HepG2 (cell line): ENCODE data around the gene SACS. TPM values are rescaled to one million over a fixed set of nuclear protein-coding genes. Genes with fewer than 3 reads are reported as not detected.

Experiments
- ATAC-seq: fragments of 200-7000 bp; cut with Tn5 transposase; 3 replicates; pipeline ENCODE4 v1.9.1; 2020; ENCODE audit warnings: mild to moderate bottlenecking, moderate library complexity
- BruUV-seq: library from RNA; stranded (reverse); fragments of 400-500 nt; replicated peaks from 2 replicates; lab custom pipeline; 2021; lab: Mats Ljungman, UMichigan
- CTCF ChIA-PET: fragments of 300-600 bp; formaldehyde crosslinking; extraction: SDS; loops from one replicate; lab custom pipeline; 2021; ENCODE audit warnings: low total read pairs, inconsistent platforms, low intra/inter-chr PET ratio; lab: Yijun Ruan, JAX
- POLR2A ChIA-PET: fragments of 350-600 bp; sonication (Branson Sonifier 250); formaldehyde crosslinking; loops from one replicate; lab custom pipeline; 2020; ENCODE audit warnings: antibody characterized with exemption, inconsistent platforms; lab: Yijun Ruan, JAX
- DNase-seq: peaks from one replicate; pipeline ENCODE4 v3.0.0-alpha.2; 2015; ENCODE audit warnings: low spot score
- FAIRE-seq: peaks from 3 replicates; lab custom pipeline; 2011; peaks lifted over from hg19 to GRCh38; lab: Jason Lieb, UNC
- H2AFZ ChIP-seq: one replicate; pipeline ENCODE4 v1.6.1; 2011; ENCODE audit warnings: low read length, inconsistent platforms
- H3K27ac ChIP-seq: fragments of 300-600 bp; 3 replicates; pipeline ENCODE4 v1.8.0; 2011; ENCODE audit warnings: mixed run types, mild to moderate bottlenecking, mixed read lengths, low read length, inconsistent platforms; ENCODE audit not compliant: insufficient read depth; ENCODE audit errors: extremely low read length
- H3K27me3 ChIP-seq, 2 experiments: fragments of 200-600 bp in 1 of 2; 2 replicates in 1 of 2; 3 replicates in 1 of 2; pipeline versions ENCODE4 v1.6.0 to v1.8.0; 2011; ENCODE audit warnings: low read length in 2 of 2, mild to moderate bottlenecking in 2 of 2, moderate library complexity in 2 of 2, inconsistent platforms in 1 of 2; ENCODE audit not compliant: insufficient read depth in 2 of 2, control insufficient read depth in 1 of 2
- H3K36me3 ChIP-seq, 2 experiments: fragments of 200-600 bp in 1 of 2; replicated peaks in 1 of 2; 2 replicates in 1 of 2; 3 replicates in 1 of 2; pipeline versions ENCODE4 v1.5.1 to v1.8.0; 2011; ENCODE audit warnings: low read length in 2 of 2, inconsistent platforms in 1 of 2; ENCODE audit not compliant: insufficient read depth in 2 of 2, control insufficient read depth in 1 of 2
- H3K4me1 ChIP-seq: 2 replicates; pipeline ENCODE4 v1.5.1; 2012; ENCODE audit warnings: low read length, inconsistent platforms; ENCODE audit not compliant: insufficient read depth
- H3K4me2 ChIP-seq: 2 replicates; pipeline ENCODE4 v1.6.0; 2011; ENCODE audit warnings: low read depth, low read length, inconsistent platforms
- H3K4me3 ChIP-seq, 3 experiments: fragments of 200-600 bp in 1 of 3; sonication (generic), shearing (Covaris generic) in 1 of 3; replicated peaks in 1 of 3; 2 replicates each; pipeline ENCODE4 v1.5.1; 2011 to 2016; ENCODE audit warnings: low read length in 3 of 3, inconsistent platforms in 2 of 3, low read depth in 2 of 3, mild to moderate bottlenecking in 2 of 3, control low read depth in 1 of 3, mixed read lengths in 1 of 3; ENCODE audit not compliant: insufficient read depth in 1 of 3
- H3K79me2 ChIP-seq: one replicate; pipeline ENCODE4 v1.6.1; 2011; ENCODE audit warnings: low read length, inconsistent platforms; ENCODE audit not compliant: insufficient read depth
- H3K9ac ChIP-seq: 2 replicates; pipeline ENCODE4 v1.6.0; 2011; ENCODE audit warnings: mild to moderate bottlenecking, low read depth, low read length, inconsistent platforms; ENCODE audit not compliant: insufficient read depth
- H3K9me3 ChIP-seq: 2 replicates; pipeline ENCODE4 v1.5.1; 2012; ENCODE audit warnings: mild to moderate bottlenecking, low read length
- H4K20me1 ChIP-seq: 2 replicates; pipeline ENCODE4 v1.6.0; 2011; ENCODE audit warnings: inconsistent platforms, mild to moderate bottlenecking, low read length, moderate library complexity; ENCODE audit not compliant: insufficient read depth
- CREM ChIP-seq, 2 experiments: sonication (generic) in 1 of 2; formaldehyde crosslinking in 1 of 2; IDR thresholded peaks; 2 replicates each; pipeline versions ENCODE4 v1.4.0 to v1.6.1; 2016 to 2020; ENCODE audit warnings: antibody characterized with exemption in 1 of 2, mild to moderate bottlenecking in 1 of 2, missing genetic modification reagents in 1 of 2
- EED ChIP-seq: sonication (generic); formaldehyde crosslinking; IDR thresholded peaks from 2 replicates; pipeline ENCODE4 v1.5.0; 2020; ENCODE audit warnings: mild to moderate bottlenecking, missing genetic modification reagents
- IKZF1 ChIP-seq: fragments of 450-650 bp; IDR thresholded peaks from 2 replicates; pipeline ENCODE4 v1.7.1; 2016
- KDM6A ChIP-seq: IDR thresholded peaks from 2 replicates; pipeline ENCODE4 v1.6.1; 2016; ENCODE audit warnings: low read depth
- PAX8 ChIP-seq: sonication (generic); formaldehyde crosslinking; IDR thresholded peaks from 2 replicates; pipeline ENCODE4 v1.8.0; 2022; ENCODE audit warnings: mild to moderate bottlenecking, missing genetic modification reagents, borderline replicate concordance
- SIX4 ChIP-seq: sonication (generic); formaldehyde crosslinking; IDR thresholded peaks from 2 replicates; pipeline ENCODE4 v1.4.0; 2020; ENCODE audit warnings: missing genetic modification reagents
- TOE1 ChIP-seq: sonication (generic); formaldehyde crosslinking; IDR thresholded peaks from 2 replicates; pipeline ENCODE4 v1.4.0; 2020; ENCODE audit warnings: mild to moderate bottlenecking, missing genetic modification reagents
- ZNF12 ChIP-seq: sonication (generic); formaldehyde crosslinking; IDR thresholded peaks from 2 replicates; pipeline ENCODE4 v1.5.0; 2020; ENCODE audit warnings: missing genetic modification reagents
- ZNF687 ChIP-seq: sonication (generic); formaldehyde crosslinking; IDR thresholded peaks from 2 replicates; pipeline ENCODE4 v1.5.1; 2020; ENCODE audit warnings: mild to moderate bottlenecking, missing genetic modification reagents, moderate library complexity
- WGBS: methylation state at CpG from one replicate; pipeline ENCODE4 v1.1.6; 2017; ENCODE audit warnings: low lambda C conversion rate; 5-methylcytosine and 5-hydroxymethylcytosine counted together
- in situ Hi-C: cut with HindIII; loops from 2 replicates; pipeline ENCODE4 v1.10.0; 2017; ENCODE audit warnings: low pct_unique_long_range_greater_than_20kb; ENCODE audit not compliant: extremely low pct_ligation_motif_present
- intact Hi-C: fragments of 100-400 bp; cut with micrococcal nuclease; formaldehyde crosslinking; loops from one replicate; pipeline ENCODE4 v1.10.0; 2022; ENCODE audit not compliant: unreplicated experiment
- polyA plus RNA-seq, 8 experiments: library from polyadenylated mRNA; depleted of rRNA in 3 of 8; stranded (reverse) in 7 of 8; unstranded in 1 of 8; fragments of >200 nt; fragmentation: Illumina TruSeq in 4 of 8; extraction: Trizol in 4 of 8; gene quantifications; 2 replicates each; pipeline versions ENCODE4 v1.2.1 to v1.2.3, GENCODE V29; 2011 to 2016; ENCODE audit warnings: low read depth in 4 of 8, missing spikeins in 1 of 8, mixed read lengths in 1 of 8; ENCODE audit not compliant: insufficient read depth in 1 of 8
- total RNA-seq, 5 experiments: library from RNA; depleted of rRNA; stranded (reverse); fragments of >200 nt; fragmentation: Illumina TruSeq; extraction: Trizol; gene quantifications; 2 replicates each; pipeline ENCODE4 v1.2.3, GENCODE V29; 2016; ENCODE audit warnings: low read depth in 1 of 5
- TF ChIP-seq, protein P1 (sequence below): sonication (generic); formaldehyde crosslinking; IDR thresholded peaks from 2 replicates; pipeline ENCODE4 v1.5.1; 2020; ENCODE audit warnings: missing genetic modification reagents, mild to moderate bottlenecking, borderline replicate concordance
- TF ChIP-seq, protein P2 (sequence below): IDR thresholded peaks from 2 replicates; pipeline ENCODE4 v1.6.1; 2016; ENCODE audit warnings: missing compliant biosample characterization, missing genetic modification reagents, borderline replicate concordance

Gene SACS
- total and polyA plus RNA-seq, 2 of the 13 experiments (the other 11 are each of a cell fraction or from before 2014, with no cell fraction given): 4.0 to 15.7 TPM

DNA sequence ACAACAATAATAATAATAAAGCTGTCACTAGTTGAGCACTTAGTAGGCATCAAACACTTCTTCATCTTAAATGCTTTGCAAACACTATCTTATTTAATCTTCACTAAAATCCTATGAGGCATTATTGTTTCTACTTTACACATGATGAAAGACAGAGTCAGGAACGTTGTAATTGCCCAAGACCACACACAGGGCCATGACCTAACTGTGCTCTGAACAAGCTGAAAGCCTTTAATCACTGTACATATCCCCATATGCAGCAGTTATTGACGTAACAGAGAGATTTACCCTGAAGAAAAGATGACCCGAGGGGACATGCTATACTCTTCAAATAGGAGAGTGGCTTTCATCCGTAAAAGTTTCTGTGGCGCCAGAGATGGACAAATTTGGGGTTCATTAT is 53.0 kb downstream of the SACS start:
- TF ChIP-seq EED (CRISPR knock-in tag): no peak
- no peak for TF ChIP-seq ZNF687 (CRISPR knock-in tag)
- TF ChIP-seq KDM6A: no peak
- TF ChIP-seq IKZF1: no peak
- no peak for TF ChIP-seq ZNF12 (CRISPR knock-in tag)
- TF ChIP-seq TOE1 (CRISPR knock-in tag): no peak
- TF ChIP-seq SIX4 (CRISPR knock-in tag): no peak
- no peak for TF ChIP-seq PAX8
- TF ChIP-seq, protein P1, sequence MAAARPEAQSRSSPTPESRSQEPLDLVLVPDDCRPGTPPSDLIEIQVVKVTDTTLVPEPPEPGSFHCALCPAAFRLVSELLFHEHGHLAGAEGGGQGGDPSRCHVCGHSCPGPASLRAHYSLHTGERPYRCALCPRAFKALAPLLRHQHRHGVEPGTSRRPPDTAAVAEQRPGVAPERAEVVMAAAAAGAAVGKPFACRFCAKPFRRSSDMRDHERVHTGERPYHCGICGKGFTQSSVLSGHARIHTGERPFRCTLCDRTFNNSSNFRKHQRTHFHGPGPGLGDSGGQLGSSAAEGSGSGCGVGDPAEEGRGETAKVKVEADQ (CRISPR knock-in tag): no peak
- no peak for TF ChIP-seq CREM (IDR thresholded peaks at IDR 0.05)
- TF ChIP-seq CREM (CRISPR knock-in tag; IDR thresholded peaks at IDR 0.05): no peak
- TF ChIP-seq, protein P2, sequence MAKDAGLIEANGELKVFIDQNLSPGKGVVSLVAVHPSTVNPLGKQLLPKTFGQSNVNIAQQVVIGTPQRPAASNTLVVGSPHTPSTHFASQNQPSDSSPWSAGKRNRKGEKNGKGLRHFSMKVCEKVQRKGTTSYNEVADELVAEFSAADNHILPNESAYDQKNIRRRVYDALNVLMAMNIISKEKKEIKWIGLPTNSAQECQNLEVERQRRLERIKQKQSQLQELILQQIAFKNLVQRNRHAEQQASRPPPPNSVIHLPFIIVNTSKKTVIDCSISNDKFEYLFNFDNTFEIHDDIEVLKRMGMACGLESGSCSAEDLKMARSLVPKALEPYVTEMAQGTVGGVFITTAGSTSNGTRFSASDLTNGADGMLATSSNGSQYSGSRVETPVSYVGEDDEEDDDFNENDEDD: no peak
- TF ChIP-seq, all 625 proteins: peak for 0
- Histone ChIP-seq H3K9ac (no peak overlapping the region), H3K27me3 (peaks cover 0 to 32% of the 10 kb centered on the region in 2 experiments; a peak in 1 of 5 replicates), H2AFZ (no peak overlapping the region), H4K20me1 (no peaks in the 10 kb centered on the region), H3K4me3 (no peak overlapping the region), H3K79me2 (no peaks in the 10 kb centered on the region), H3K9me3 (no peaks in the 10 kb centered on the region), H3K4me1 (peaks cover 7% of the 10 kb centered on the region; the same call in 1 of the 2 replicates), H3K27ac (no peak overlapping the region), H3K36me3 (no peaks in the 10 kb centered on the region), H3K4me2 (no peak overlapping the region)
- ATAC-seq (no peak), FAIRE-seq (no peak), DNase-seq (no peak)
- WGBS: 14% methylated on average over 5 of the region's 5 CpGs
- CTCF ChIA-PET: no interaction called here
- intact Hi-C loops: no loop called here
- no TSS peak for BruUV-seq
- POLR2A ChIA-PET: no interaction called here
- in situ Hi-C loops: no loop called here
